Subcutaneous abdominal adipose tissue (tissue), 5 donors: Measurements from ENCODE around the gene PDE4D.
"Not testable (repeated sequence)": the region's sequence is repeated elsewhere in the genome, so short reads cannot be mapped to it uniquely, and the experiment has no call there.

Source experiments
- H3K27ac ChIP-seq: one replicate; pipeline ENCODE4 v1.7.0; 2013; ENCODE audit warnings: low read depth, mild to moderate bottlenecking, inconsistent platforms, low read length, moderate library complexity
- H3K27me3 ChIP-seq, 5 donors: one replicate each; pipeline ENCODE4 v1.7.0; 2013; ENCODE audit warnings: low read length in 5 of 5, inconsistent platforms in 1 of 5; ENCODE audit not compliant: control insufficient read depth in 5 of 5, insufficient read depth in 4 of 5
- H3K36me3 ChIP-seq, 5 donors: one replicate each; pipeline ENCODE4 v1.7.0; 2013; ENCODE audit warnings: low read length in 5 of 5; ENCODE audit not compliant: control insufficient read depth in 5 of 5, insufficient read depth in 5 of 5
- H3K4me1 ChIP-seq, 5 donors: one replicate each; pipeline ENCODE4 v1.7.0; 2013; ENCODE audit warnings: low read length in 5 of 5, mild to moderate bottlenecking in 3 of 5, moderate library complexity in 1 of 5; ENCODE audit not compliant: control insufficient read depth in 5 of 5, insufficient read depth in 5 of 5
- H3K4me3 ChIP-seq, 5 donors: one replicate each; pipeline ENCODE4 v1.7.0; 2013; ENCODE audit warnings: low read length in 5 of 5, low read depth in 1 of 5
- H3K9ac ChIP-seq, 5 donors: one replicate each; pipeline ENCODE4 v1.7.0; 2013; ENCODE audit warnings: low read length in 5 of 5, mild to moderate bottlenecking in 4 of 5, moderate library complexity in 3 of 5
- H3K9me3 ChIP-seq, 5 donors: one replicate each; pipeline ENCODE4 v1.7.0; 2013; ENCODE audit warnings: low read length in 5 of 5; ENCODE audit not compliant: control insufficient read depth in 5 of 5
- donor health status: healthy.
- donor health status: healthy.
- donor health status: healthy.
- donor health status: healthy.
- donor health status: healthy.

PDE4D gene

GRCh38 chr5:59319250-59319649, 574.3 kb downstream of the PDE4D start:
- Histone ChIP-seq H3K4me1 (peaks cover 0 to 15% (median 4%) of the 10 kb centered on the region in 5 donors), H3K9ac (no peak overlapping the region), H3K4me3 (no peak overlapping the region), H3K27me3 (no peaks in the 10 kb centered on the region), H3K27ac (no peak overlapping the region), H3K36me3 (no peaks in the 10 kb centered on the region), H3K9me3 (peaks cover 0 to 2% (median 0%) of the 10 kb centered on the region in 5 donors)

GRCh38 chr5:59317774-59318205, 575.7 kb downstream of the PDE4D start:
- H3K4me1 ChIP-seq = peaks cover 0 to 15% (median 4%) of the 10 kb centered on the region in 5 donors

DNA sequence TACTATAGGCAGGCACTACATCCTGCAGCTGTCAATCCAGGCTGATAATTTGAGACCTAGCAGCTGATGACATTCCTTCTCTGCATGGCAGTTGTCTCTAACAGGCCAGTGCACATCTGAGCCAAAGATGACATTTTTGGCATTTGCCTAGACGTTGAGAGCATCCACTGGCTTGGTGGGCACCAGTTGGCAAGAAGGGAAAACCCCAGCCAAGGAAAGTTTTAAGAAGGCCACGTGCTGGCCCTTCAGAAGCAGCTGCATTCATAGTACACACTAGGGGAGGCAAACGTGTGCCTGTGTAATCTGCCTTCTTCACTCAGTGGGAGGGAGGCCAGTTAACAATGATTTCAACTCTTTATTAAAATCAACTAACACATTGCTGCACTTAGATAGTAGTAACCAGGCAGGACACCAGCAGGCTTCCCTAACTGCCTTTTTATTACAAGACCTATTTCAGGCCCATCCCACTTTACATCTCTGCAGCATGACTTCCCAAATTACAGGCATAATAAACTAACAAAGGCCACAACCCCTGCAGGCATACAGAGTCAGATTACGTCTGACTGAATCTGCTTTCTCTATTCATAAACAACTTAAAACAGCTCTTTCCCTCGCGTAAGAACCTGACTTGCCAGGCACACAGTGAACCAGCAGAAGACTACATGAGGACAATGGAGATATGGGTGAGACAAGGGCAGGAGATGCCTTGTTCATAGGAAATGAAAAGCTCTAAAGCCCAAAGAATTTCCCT, 576.3 kb downstream of the PDE4D start:
- peaks cover 0 to 15% (median 4%) of the 10 kb centered on the region in 5 donors for H3K4me1 ChIP-seq
- no peaks in the 10 kb centered on the region for H3K36me3 ChIP-seq
- no peak overlapping the region for H3K27ac ChIP-seq
- peak overlapping the region in 1 of 5 donors; percentile 3 for H3K4me3 ChIP-seq
- peaks cover 0 to 2% (median 0%) of the 10 kb centered on the region in 5 donors for H3K9me3 ChIP-seq
- H3K9ac ChIP-seq = no peak overlapping the region
- no peaks in the 10 kb centered on the region for H3K27me3 ChIP-seq

More at GRCh38 chr5:59317774-59318205, 575.7 kb downstream of the PDE4D start:
- no peak overlapping the region for H3K27ac ChIP-seq
- no peak overlapping the region for H3K9ac ChIP-seq
- peaks cover 0 to 2% (median 0%) of the 10 kb centered on the region in 5 donors for H3K9me3 ChIP-seq
- H3K4me3 ChIP-seq = peak overlapping the region in 1 of 5 donors; percentile 3
- no peaks in the 10 kb centered on the region for H3K36me3 ChIP-seq
- H3K27me3 ChIP-seq = no peaks in the 10 kb centered on the region

GRCh38 chr5:59312223-59312622, 581.3 kb downstream of the PDE4D start:
- Histone ChIP-seq H3K27ac (no peak overlapping the region), H3K4me3 (no peak overlapping the region), H3K9ac (no peak overlapping the region), H3K27me3 (no peaks in the 10 kb centered on the region), H3K36me3 (no peaks in the 10 kb centered on the region), H3K4me1 (peaks cover 0 to 10% (median 0%) of the 10 kb centered on the region in 5 donors), H3K9me3 (peaks cover 0 to 2% (median 0%) of the 10 kb centered on the region in 5 donors)

DNA sequence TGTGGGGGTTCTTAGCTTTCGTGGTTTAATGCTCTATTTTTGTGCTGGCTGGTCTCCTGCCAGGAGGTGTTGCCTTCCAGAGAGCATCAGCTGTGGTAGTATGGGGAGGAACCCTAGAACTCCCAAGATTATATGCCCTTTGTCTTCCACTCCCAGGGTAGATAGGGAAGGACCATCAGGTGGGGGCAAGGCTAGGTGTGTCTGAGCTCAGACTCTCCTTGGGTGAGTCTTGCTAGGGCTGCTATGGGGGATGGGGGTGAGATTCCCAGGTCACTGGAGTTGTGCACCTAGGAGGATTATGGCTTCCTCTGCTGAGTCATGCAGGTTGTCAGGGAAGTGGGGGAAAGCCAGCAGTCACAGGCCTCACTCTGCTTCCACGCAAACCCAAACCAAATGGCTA, 584.8 kb downstream of the PDE4D start:
- not testable (repeated sequence) for H3K4me3 ChIP-seq, H3K4me1 ChIP-seq, H3K36me3 ChIP-seq, H3K9ac ChIP-seq, H3K27ac ChIP-seq, H3K27me3 ChIP-seq, H3K9me3 ChIP-seq

GRCh38 chr5:59303289-59303716, 590.2 kb downstream of the PDE4D start:
- H3K36me3 ChIP-seq, H3K9me3 ChIP-seq, H3K4me3 ChIP-seq, H3K4me1 ChIP-seq, H3K27ac ChIP-seq, H3K9ac ChIP-seq, H3K27me3 ChIP-seq: not testable (repeated sequence)

DNA sequence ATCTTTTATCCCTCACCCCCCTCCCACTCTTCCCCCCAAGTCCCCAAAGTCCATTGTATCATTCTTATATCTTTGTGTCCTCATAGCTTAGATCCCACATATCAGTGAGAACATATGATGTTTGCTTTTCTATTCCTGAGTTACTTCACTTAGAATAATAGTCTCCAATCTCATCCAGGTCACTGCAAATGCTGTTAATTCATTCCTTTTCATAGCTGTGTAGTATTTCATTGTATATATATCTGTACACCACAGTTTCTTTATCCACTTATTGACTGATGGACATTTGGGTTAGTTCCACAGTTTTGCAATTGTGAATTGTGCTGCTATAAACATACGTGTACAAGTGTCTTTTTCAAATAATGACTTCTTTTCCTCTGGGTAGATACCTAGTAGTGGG, 591.0 kb downstream of the PDE4D start:
- H3K9me3 ChIP-seq, H3K4me1 ChIP-seq, H3K27me3 ChIP-seq, H3K36me3 ChIP-seq, H3K9ac ChIP-seq, H3K27ac ChIP-seq, H3K4me3 ChIP-seq: not testable (repeated sequence)

- H3K36me3 ChIP-seq = no peaks in the 10 kb centered on the region
- peaks cover 0 to 11% (median 0%) of the 10 kb centered on the region in 5 donors for H3K4me1 ChIP-seq
- H3K9ac ChIP-seq = no peak overlapping the region
- H3K4me3 ChIP-seq = no peak overlapping the region
- no peaks in the 10 kb centered on the region for H3K27me3 ChIP-seq
- H3K27ac ChIP-seq = no peak overlapping the region
- H3K9me3 ChIP-seq = peaks cover 0 to 4% (median 0%) of the 10 kb centered on the region in 5 donors
Observed at GRCh38 chr5:59301727-59302126, 591.8 kb downstream of the PDE4D start.

DNA sequence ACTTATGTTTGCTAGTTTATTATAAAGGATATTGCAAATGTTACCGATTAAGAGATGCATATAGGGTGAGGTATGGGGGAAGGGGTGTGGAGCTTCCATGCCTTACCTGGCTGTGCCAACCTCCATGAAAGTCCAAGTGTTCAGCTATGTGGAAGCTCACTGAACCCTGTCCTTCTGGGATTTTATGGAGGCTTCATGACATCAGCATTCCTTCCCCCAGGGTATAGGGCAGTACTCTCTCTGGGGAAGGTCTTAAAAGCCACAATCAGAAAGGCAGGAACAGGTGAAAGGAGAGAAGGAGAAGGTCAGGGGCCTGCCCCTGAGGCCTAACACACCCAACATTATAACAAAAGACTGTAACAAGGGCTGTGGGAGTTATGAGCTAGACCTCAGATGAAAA, 592.6 kb downstream of the PDE4D start:
- Histone ChIP-seq H3K9me3 (peaks cover 0 to 4% (median 0%) of the 10 kb centered on the region in 5 donors), H3K9ac (no peak overlapping the region), H3K4me3 (no peak overlapping the region), H3K27me3 (no peaks in the 10 kb centered on the region), H3K36me3 (no peaks in the 10 kb centered on the region), H3K27ac (no peak overlapping the region), H3K4me1 (peaks cover 0 to 11% (median 0%) of the 10 kb centered on the region in 5 donors)

DNA sequence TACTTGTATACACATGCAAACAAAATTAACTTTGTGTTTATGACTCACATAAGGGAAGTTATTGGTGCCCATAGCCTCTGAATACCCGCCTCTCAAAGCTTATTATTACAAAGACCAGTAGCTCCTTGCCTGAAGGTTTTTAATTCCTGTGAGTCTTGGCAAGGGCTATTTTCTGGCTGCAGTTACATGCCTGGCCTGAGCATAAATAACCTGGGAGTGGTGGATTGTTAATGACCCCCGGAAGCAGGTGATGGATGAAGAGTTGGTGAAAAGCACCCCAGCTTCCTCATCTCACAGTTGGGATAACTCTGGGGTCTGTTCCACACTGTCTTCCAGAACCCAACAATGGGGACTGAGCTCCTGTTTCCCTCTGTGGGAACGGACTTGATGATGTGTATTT, 594.5 kb downstream of the PDE4D start:
- peaks cover 0 to 4% (median 0%) of the 10 kb centered on the region in 5 donors for H3K9me3 ChIP-seq
- H3K4me3 ChIP-seq = no peak overlapping the region
- H3K4me1 ChIP-seq = peaks cover 0 to 11% (median 0%) of the 10 kb centered on the region in 5 donors
- H3K36me3 ChIP-seq = no peaks in the 10 kb centered on the region
- H3K9ac ChIP-seq = no peak overlapping the region
- H3K27ac ChIP-seq = no peak overlapping the region
- no peaks in the 10 kb centered on the region for H3K27me3 ChIP-seq
